MCF 10A (cell line): Measurements from ENCODE around the gene ERCC5. TPM values are rescaled to one million over a fixed set of nuclear protein-coding genes. Genes with fewer than 3 reads are reported as not detected.

Experiments used
- BruUV-seq: library from RNA; stranded (reverse); fragments of 400-500 nt; replicated peaks from 2 replicates; lab custom pipeline; 2021; lab: Mats Ljungman, UMichigan
- CTCF ChIA-PET: fragments of 300-600 bp; sonication (Branson Sonifier 250); formaldehyde crosslinking; extraction: SDS; loops from one replicate; lab custom pipeline; 2021; ENCODE audit warnings: antibody characterized with exemption, inconsistent platforms; lab: Yijun Ruan, JAX
- POLR2A ChIA-PET: fragments of 300-600, 350-650 bp; sonication (Branson Sonifier 250); formaldehyde crosslinking; extraction: SDS; loops from one replicate; lab custom pipeline; 2020; ENCODE audit warnings: antibody characterized with exemption, inconsistent platforms; lab: Yijun Ruan, JAX
- DNase-seq: peaks from one replicate; pipeline ENCODE4 v3.0.0-alpha.2; 2018; ENCODE audit not compliant: unreplicated experiment
- H3K27ac Mint-ChIP-seq: one replicate; pipeline ENCODE4 v1.8.0; 2022; ENCODE audit warnings: mild to moderate bottlenecking, low read depth, mixed read lengths; ENCODE audit not compliant: unreplicated experiment
- H3K27me3 Mint-ChIP-seq: one replicate; pipeline ENCODE4 v1.8.0; 2022; ENCODE audit warnings: mixed read lengths; ENCODE audit not compliant: insufficient read depth, unreplicated experiment
- H3K36me3 Mint-ChIP-seq: one replicate; pipeline ENCODE4 v1.8.0; 2022; ENCODE audit warnings: mild to moderate bottlenecking, moderate library complexity, mixed read lengths; ENCODE audit not compliant: insufficient read depth, unreplicated experiment
- H3K4me1 Mint-ChIP-seq: one replicate; pipeline ENCODE4 v1.8.0; 2022; ENCODE audit warnings: mixed read lengths; ENCODE audit not compliant: insufficient read depth, unreplicated experiment
- H3K4me3 Mint-ChIP-seq: one replicate; pipeline ENCODE4 v1.8.0; 2022; ENCODE audit warnings: mild to moderate bottlenecking, moderate library complexity, mixed read lengths; ENCODE audit not compliant: unreplicated experiment
- H3K9me3 Mint-ChIP-seq: one replicate; pipeline ENCODE4 v1.8.0; 2022; ENCODE audit warnings: mixed read lengths; ENCODE audit not compliant: unreplicated experiment
- CTCF ChIP-seq: fragments of 200-600 bp; IDR thresholded peaks from one replicate; pipeline ENCODE4 v1.8.0; 2022; ENCODE audit warnings: antibody characterized with exemption, mild to moderate bottlenecking; ENCODE audit not compliant: unreplicated experiment
- intact Hi-C: fragments of 100-400 bp; cut with micrococcal nuclease; formaldehyde crosslinking; loops from 2 replicates; pipeline ENCODE4 v1.14.1; 2022
- total RNA-seq: library from RNA; stranded (reverse); gene quantifications from 2 replicates; pipeline ENCODE4 v1.2.3, GENCODE V29; 2022

Gene ERCC5
- total RNA-seq, 1 experiment from 2014 or later, result 68.1 TPM

- CTCF ChIA-PET, result interaction anchor here (0.7 to 1.3 kb wide), 4 partner anchors 17 to 243 kb away, joined by 3 to 4 read pairs (median 4); no protein-coding TSS in a partner anchor
- Mint-ChIP-seq H3K9me3 (no peaks in the 10 kb centered on the region), H3K4me1 (no peaks in the 10 kb centered on the region), H3K36me3 (peaks cover 5% of the 10 kb centered on the region), H3K27ac (no peak overlapping the region), H3K4me3 (no peak overlapping the region), H3K27me3 (no peaks in the 10 kb centered on the region)
- DNase-seq, result no peak
- BruUV-seq, result no TSS peak
- no peak for TF ChIP-seq CTCF
- intact Hi-C loops, result no loop called here
- POLR2A ChIA-PET, result no interaction called here
Observed at GRCh38 chr13:102897371-102898138, 51.7 kb downstream of the ERCC5 start.

DNA sequence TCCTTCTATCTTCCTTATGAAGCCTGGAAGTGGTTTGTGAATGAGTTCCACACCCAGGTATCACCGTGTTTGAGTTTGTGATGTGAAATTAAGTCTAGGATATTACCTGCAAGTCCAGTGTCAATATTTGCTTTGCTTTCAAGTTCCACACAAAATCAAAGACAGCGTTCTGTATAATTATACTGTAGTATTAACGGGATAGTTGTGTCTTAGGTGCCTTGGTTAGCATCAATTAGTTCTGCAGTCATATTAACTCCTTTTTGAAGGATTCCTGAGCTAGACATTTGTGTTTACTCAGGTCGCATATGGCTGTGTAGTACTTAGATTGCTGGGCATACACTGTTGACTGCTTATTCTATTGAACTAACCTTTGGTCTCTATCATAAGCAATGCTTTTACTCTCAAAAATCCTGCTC, 54.4 kb downstream of the ERCC5 start:
- DNase-seq, result no peak
- Mint-ChIP-seq H3K36me3 (peaks cover 5% of the 10 kb centered on the region), H3K4me3 (no peak overlapping the region), H3K27ac (no peak overlapping the region), H3K4me1 (peaks cover 14% of the 10 kb centered on the region), H3K27me3 (no peaks in the 10 kb centered on the region), H3K9me3 (no peaks in the 10 kb centered on the region)
- BruUV-seq, result no TSS peak
- POLR2A ChIA-PET, result interaction anchor here (1.8 kb wide), 1 partner anchor 11 kb away, joined by 7 read pairs; no protein-coding TSS in a partner anchor
- no peak for TF ChIP-seq CTCF
- CTCF ChIA-PET, result interaction anchor here (0.6 to 2.1 kb wide), 3 partner anchors 30 to 1923 kb away, joined by 3 to 11 read pairs (median 3); no protein-coding TSS in a partner anchor
- intact Hi-C loops, result no loop called here

- Mint-ChIP-seq H3K4me3 (no peak overlapping the region), H3K9me3 (no peaks in the 10 kb centered on the region), H3K36me3 (peaks cover 5% of the 10 kb centered on the region), H3K27me3 (no peaks in the 10 kb centered on the region), H3K4me1 (peaks cover 17% of the 10 kb centered on the region), H3K27ac (no peak overlapping the region)
- POLR2A ChIA-PET, result no interaction called here
- BruUV-seq, result no TSS peak
- no peak for DNase-seq
- intact Hi-C loops, result no loop called here
- CTCF ChIA-PET, result interaction anchor here (0.6 to 1.1 kb wide), 2 partner anchors 20 to 1530 kb away, joined by 3 read pairs; no protein-coding TSS in a partner anchor
- TF ChIP-seq CTCF, result no peak
Observed at GRCh38 chr13:102901056-102901455, 55.2 kb downstream of the ERCC5 start.

- H3K9me3 Mint-ChIP-seq, result no peaks in the 10 kb centered on the region
- H3K36me3 Mint-ChIP-seq, result peaks cover 5% of the 10 kb centered on the region
- no peak overlapping the region for H3K4me3 Mint-ChIP-seq
- no peak overlapping the region for H3K27ac Mint-ChIP-seq
- DNase-seq, result no peak
- H3K27me3 Mint-ChIP-seq, result no peaks in the 10 kb centered on the region
- intact Hi-C loops, result no loop called here
- H3K4me1 Mint-ChIP-seq, result peaks cover 21% of the 10 kb centered on the region
- no TSS peak for BruUV-seq
- ChIA-PET POLR2A (interaction anchor here (0.8 kb wide), 1 partner anchor 31 kb away, joined by 3 read pairs; no protein-coding TSS in a partner anchor), CTCF (interaction anchor here (0.6 to 1.3 kb wide), 6 partner anchors 10 to 1529 kb away, joined by 3 to 7 read pairs (median 4); no protein-coding TSS in a partner anchor)
- TF ChIP-seq CTCF, result no peak
Observed at GRCh38 chr13:102901615-102902305, 55.9 kb downstream of the ERCC5 start.
